ENCODE measurements around the gene OTULIN.

OTULIN gene

GRCh38 chr5:14721990-14722656, 57.6 kb downstream of the OTULIN start:
- no peak for DNase-seq (ENCODE audit: low read depth in 2 of 2)

- no peak for DNase-seq (ENCODE audit: low read depth in 2 of 2)
These were observed 58.4 kb downstream of the OTULIN start for GRCh38 chr5:14722923-14723322.

- no peak for DNase-seq (ENCODE audit: low read depth in 2 of 2)
These were observed 59.2 kb downstream of the OTULIN start for GRCh38 chr5:14723701-14724132.

DNA sequence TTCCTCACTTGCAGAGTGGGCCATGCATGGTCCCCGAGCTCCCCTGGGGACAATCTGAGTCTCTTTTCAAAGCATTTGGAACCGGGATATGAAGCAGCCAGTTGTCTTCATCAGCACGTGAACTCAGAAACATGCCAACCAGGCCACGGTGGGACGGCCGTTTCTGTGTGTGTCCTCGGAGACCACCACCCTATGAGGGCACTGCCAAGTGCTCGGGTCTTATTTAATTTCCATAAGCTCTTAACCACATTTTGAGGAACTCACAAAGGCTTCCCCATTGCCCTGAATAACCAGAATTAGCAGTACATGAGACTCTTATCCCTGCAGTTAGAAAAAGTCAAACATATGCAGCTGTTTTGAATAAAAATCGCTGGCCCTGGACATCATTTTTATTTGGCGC, 60.1 kb downstream of the OTULIN start:
- no peak for DNase-seq (ENCODE audit: low read depth in 2 of 2)

DNA sequence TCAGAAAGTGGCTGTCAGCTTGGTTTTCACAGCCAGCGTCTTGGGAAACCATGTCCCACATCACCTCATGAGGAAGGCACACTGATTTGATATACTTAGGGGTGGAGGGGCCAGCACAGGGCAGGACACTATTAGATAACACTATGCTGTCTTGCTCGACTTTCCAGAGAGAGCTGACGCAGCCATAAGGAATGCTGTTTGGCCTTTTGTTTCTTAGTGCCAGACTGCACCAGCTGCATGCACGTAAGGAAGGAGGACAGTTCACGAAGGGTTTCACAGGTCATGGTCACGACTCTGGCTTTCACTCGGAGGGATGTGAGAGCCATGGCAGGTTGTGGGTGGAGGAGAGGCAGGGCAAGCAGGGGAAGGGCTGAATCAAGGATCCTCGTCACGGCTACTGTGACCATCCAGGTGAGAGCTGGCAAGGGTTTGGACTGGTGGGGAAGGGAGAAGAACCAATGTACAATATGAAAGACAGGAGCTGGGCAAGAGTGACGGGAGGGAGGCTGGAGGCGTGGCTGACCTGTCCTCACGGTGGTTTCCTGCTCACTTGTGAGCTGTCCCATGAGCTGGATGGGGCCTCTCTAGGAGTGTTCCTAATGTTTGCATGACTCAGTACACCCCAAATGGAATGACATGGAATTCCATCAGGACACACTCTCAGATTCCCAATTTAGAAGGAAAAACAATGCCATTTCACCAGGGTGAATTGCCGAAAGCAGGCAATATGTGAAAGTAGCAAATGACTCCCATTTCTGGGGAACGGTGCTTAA, 61.7 kb downstream of the OTULIN start:
- DNase-seq (ENCODE audit: low read depth in 2 of 2), result no peak

DNA sequence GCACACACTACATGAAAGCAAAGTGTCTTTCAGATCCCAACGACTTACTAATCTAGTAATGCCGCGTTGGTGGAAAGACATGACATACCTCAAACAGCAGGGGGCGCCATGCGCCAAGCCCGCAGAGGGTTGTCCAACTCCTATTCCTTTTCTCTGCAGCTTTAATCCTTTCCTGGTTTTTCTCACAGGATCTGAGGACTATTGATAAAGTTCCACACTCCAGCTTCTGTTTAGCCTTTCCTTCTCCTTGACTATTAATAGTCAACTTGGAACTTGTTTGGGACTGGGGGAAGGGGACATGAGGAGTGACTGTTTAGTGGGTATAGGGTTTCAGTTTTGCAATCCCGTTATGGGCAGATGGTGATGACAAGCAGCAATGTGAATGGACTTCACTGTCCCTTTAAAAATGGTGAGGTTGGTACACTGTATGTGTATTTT, 62.9 kb downstream of the OTULIN start:
- DNase-seq (ENCODE audit: low read depth in 2 of 2), result peak; percentile 48 to 65

GRCh38 chr5:14727928-14728458, 63.5 kb downstream of the OTULIN start:
- DNase-seq (ENCODE audit: low read depth in 2 of 2), result no peak

- DNase-seq (ENCODE audit: low read depth in 2 of 2), result no peak
These were observed 64.0 kb downstream of the OTULIN start for GRCh38 chr5:14728459-14728938.

DNA sequence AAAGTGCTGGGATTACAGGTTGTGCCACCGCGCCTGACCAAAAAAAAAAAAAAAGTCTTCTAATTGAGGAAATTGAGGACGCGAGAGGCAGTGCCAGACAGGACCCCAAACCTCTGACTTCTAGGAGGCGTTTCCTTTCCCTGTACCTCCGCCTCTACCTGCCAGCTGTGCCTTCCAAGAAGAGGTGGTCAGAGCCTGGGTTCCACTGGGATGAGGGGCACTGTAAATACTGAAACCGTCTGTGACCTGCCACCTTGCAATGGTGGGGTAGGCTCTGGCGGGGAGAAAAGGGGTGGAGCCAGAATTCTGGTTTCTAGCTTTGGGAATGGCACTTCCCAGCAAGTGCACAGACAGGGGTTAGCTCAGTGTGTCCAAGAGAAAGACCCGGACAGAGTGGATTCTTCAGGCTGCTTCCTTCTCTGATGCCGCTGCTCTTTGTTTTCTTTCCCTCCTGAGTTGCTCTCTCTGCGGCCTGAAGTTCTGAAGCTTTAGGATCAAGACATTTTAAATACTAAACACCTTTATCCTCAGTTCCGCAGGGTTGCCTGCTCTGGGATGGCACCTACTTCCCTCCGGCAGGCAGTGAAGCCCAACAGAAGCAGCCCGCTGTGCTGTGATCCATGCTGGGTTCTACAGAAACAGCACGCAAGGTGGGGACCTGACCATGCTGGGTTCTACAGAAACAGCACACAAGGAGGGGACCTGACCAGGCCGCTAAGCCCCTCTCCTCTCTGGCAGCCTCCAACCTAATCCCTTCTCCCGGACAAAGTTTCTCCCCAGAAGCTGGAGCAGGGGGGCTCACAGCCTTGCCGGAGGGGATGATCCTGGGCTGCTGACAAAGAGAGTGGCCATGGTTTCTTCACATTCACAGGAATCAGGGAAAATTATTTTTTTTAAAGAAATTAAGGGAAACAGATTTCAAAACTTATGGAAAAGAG, 65.2 kb downstream of the OTULIN start:
- no peak for DNase-seq (ENCODE audit: low read depth in 2 of 2)

DNA sequence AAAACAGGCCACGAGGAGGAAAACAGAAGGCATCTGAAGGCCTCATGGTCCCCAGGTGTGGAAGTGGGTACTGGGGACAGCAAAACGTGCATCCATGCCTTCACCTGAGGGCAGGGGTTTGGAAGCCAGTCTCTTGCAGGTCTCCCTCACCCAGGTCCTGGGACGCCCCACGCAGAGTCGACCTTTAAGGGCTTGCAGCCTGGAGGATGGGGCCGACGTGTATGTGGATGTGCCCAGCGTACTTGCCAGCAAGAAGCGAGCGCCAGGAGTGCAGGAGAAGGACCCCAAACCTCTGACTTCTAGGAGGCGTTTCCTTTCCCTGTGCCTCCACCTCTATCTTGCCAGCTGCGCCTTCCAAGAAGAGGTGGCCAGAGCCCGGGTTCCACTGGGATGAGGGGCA, 65.9 kb downstream of the OTULIN start:
- no peak for DNase-seq (ENCODE audit: low read depth in 2 of 2)

DNA sequence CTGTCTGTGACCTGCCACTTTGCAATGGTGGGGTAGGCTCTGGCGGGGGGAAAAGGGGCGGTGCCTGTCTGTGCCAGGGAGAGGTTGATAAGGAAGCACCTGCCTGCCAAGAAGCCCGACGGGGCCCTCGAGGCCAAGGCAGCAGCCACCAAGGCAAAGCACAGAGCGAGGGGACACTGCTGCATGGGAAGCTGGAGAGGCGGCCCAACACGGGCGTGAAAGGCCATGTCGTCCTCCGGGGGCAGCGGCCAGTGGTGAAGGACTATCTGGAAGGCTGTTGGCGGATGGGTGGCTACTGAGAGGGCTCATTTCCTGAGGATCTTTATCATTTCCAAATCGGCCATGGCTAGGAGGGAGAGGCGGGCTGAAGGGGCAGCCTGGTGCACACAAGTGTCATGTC, 66.4 kb downstream of the OTULIN start:
- DNase-seq (ENCODE audit: low read depth in 2 of 2), result no peak

- DNase-seq (ENCODE audit: low read depth in 2 of 2), result no peak
These were observed 68.5 kb downstream of the OTULIN start for GRCh38 chr5:14732991-14733390.

DNA sequence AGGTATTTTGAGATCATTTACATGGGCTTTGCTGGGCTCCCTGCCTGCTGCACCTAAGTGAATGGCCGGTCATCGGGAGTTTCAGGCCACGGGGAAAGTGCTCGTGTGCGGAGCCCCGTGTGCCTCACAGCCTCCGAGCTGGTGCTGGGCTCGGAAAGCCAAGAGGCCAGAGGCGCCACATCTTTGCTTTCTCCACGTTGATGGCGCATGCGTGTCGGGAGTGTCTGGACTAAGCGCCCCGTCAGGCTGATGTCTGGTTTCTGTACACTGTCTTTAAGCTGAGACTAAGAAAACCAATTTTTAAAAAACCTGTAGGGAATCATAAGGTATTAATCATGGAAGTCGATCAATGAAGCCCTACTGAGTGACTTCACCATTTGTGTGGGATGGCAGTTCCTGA, 69.1 kb downstream of the OTULIN start:
- DNase-seq (ENCODE audit: low read depth in 2 of 2), result no peak

- DNase-seq (ENCODE audit: low read depth in 2 of 2), result no peak
These were observed 69.9 kb downstream of the OTULIN start for GRCh38 chr5:14734396-14734795.

GRCh38 chr5:14735944-14736343, 71.4 kb downstream of the OTULIN start:
- no peak for DNase-seq (ENCODE audit: low read depth in 2 of 2)

- DNase-seq (ENCODE audit: low read depth in 2 of 2), result no peak
These were observed 72.8 kb downstream of the OTULIN start for GRCh38 chr5:14737291-14737690.

DNA sequence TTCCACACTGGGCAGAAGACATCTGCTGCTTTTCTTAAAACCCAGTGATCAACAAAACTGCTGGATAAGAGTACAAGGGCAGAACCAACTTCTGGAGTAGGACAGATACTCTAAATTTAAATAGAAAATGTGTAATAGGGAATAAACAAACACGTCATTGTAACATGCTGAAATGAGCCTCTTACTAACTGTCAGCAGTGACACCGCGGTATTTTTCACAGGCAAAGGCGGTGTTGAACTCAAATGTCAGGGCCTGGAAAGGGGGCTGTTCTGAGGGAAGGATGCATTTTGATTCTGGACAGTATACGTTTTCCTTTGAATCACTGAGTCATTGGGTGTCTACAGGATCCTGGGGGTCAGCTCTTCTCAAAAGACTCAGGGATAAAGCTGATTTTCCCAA, 73.5 kb downstream of the OTULIN start:
- DNase-seq (ENCODE audit: low read depth in 2 of 2), result no peak

DNA sequence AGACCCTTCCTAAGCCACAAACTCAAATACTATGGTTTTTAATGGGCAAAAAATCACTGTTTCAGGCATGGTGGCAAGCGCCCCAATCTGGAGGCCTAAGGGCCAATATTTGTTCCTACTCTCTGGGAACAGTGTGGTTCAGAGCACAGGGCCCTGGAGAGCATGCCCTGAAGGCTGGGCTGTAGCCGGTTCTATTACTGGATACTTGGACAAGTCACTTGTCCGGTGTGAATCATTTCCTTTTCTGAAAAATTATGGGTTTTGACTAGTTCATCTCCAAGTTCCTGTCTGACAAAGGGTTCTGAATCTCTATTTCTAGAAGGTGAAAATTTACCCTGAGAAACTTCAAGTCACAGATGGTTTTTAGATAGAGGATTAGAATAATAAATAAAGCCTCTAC, 75.0 kb downstream of the OTULIN start:
- no peak for DNase-seq (ENCODE audit: low read depth in 2 of 2)

- no peak for DNase-seq (ENCODE audit: low read depth in 2 of 2)
These were observed 75.5 kb downstream of the OTULIN start for GRCh38 chr5:14739981-14740380.

GRCh38 chr5:14741131-14741530, 76.6 kb downstream of the OTULIN start:
- no peak for DNase-seq (ENCODE audit: low read depth in 2 of 2)

- DNase-seq (ENCODE audit: low read depth in 2 of 2), result no peak
These were observed 77.4 kb downstream of the OTULIN start for GRCh38 chr5:14741801-14742440.

Measured in stimulated activated CD4-positive, alpha-beta T cell treated with anti-CD3 and anti-CD28 coated beads, Interleukin-15, amount 100 ng/mL, for 48 hours (primary cell).